RWPE2 (cell line): ENCODE measurements around the gene NCBP1.

ENCODE experiments used
- ATAC-seq: fragments of 200-7000 bp; cut with Tn5 transposase; 3 replicates; pipeline ENCODE4 v1.9.1; 2021; ENCODE audit warnings: low read depth
- DNase-seq: peaks from one replicate; pipeline ENCODE4 v3.0.0-alpha.2; 2020; ENCODE audit warnings: low spot score
- H3K27ac ChIP-seq: fragments of 450-650 bp; 2 replicates; pipeline ENCODE4 v1.5.1; 2017; ENCODE audit warnings: mild to moderate bottlenecking; ENCODE audit not compliant: poor library complexity, severe bottlenecking
- H3K27me3 ChIP-seq: fragments of 250-450 bp; sonication (Bioruptor Pico); 2 replicates; pipeline ENCODE4 v1.5.1; 2021; ENCODE audit warnings: mild to moderate bottlenecking, moderate library complexity; ENCODE audit not compliant: insufficient read depth, poor library complexity, severe bottlenecking
- H3K36me3 ChIP-seq: fragments of 250-450 bp; sonication (Bioruptor Pico); 2 replicates; pipeline ENCODE4 v1.5.1; 2020; ENCODE audit warnings: low read depth, mild to moderate bottlenecking, moderate library complexity
- H3K4me1 ChIP-seq: fragments of 250-450 bp; sonication (Bioruptor Pico); 2 replicates; pipeline ENCODE4 v1.5.1; 2021; ENCODE audit warnings: mild to moderate bottlenecking, moderate library complexity; ENCODE audit not compliant: insufficient read depth, poor library complexity, severe bottlenecking
- H3K4me3 ChIP-seq: fragments of 250-450 bp; sonication (Bioruptor Pico); 2 replicates; pipeline ENCODE4 v1.5.1; 2021; ENCODE audit warnings: mild to moderate bottlenecking, moderate library complexity; ENCODE audit not compliant: severe bottlenecking
- H3K9me3 ChIP-seq: fragments of 250-450 bp; sonication (Bioruptor Pico); 2 replicates; pipeline ENCODE4 v1.5.1; 2021; ENCODE audit warnings: mild to moderate bottlenecking, moderate library complexity; ENCODE audit not compliant: severe bottlenecking
- CTCF ChIP-seq: fragments of 450-650 bp; IDR thresholded peaks from one replicate; pipeline ENCODE4 v1.5.1; 2017; ENCODE audit warnings: mild to moderate bottlenecking, moderate library complexity; ENCODE audit not compliant: poor library complexity, severe bottlenecking

The NCBP1 gene

DNA sequence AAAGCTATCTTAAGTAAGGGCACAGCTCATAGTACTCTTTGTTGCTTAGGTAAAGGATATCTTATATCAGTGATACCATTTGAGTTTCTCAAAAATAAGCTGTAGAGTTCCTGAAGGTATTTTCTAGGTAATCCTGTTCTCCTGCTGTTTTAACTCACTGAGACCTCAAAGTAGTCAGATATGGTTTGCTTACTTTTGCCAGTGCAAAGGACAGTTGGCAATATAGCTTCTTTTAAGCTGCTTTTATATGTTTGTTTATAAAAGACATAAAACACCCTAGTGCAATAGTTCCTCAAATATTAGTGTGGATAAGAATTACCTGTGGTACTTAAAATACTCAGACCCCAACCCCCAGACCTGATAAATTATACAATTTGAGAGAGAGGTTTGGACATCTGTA, 12.1 kb downstream of the NCBP1 start:
- no peak for TF ChIP-seq CTCF
- no peak for DNase-seq
- H3K27me3 ChIP-seq, result no peaks in the 10 kb centered on the region
- no peak overlapping the region for H3K27ac ChIP-seq
- H3K4me1 ChIP-seq, result no peaks in the 10 kb centered on the region
- peaks cover 96% of the 10 kb centered on the region for H3K36me3 ChIP-seq
- no peak overlapping the region for H3K4me3 ChIP-seq
- ATAC-seq, result no peak
- no peaks in the 10 kb centered on the region for H3K9me3 ChIP-seq

GRCh38 chr9:97647996-97648395, 14.4 kb downstream of the NCBP1 start:
- no peak for DNase-seq
- Histone ChIP-seq H3K4me3 (no peak overlapping the region), H3K4me1 (no peaks in the 10 kb centered on the region), H3K36me3 (peaks cover 96% of the 10 kb centered on the region), H3K9me3 (no peaks in the 10 kb centered on the region), H3K27ac (no peak overlapping the region), H3K27me3 (no peaks in the 10 kb centered on the region)
- ATAC-seq, result no peak
- no peak for TF ChIP-seq CTCF

DNA sequence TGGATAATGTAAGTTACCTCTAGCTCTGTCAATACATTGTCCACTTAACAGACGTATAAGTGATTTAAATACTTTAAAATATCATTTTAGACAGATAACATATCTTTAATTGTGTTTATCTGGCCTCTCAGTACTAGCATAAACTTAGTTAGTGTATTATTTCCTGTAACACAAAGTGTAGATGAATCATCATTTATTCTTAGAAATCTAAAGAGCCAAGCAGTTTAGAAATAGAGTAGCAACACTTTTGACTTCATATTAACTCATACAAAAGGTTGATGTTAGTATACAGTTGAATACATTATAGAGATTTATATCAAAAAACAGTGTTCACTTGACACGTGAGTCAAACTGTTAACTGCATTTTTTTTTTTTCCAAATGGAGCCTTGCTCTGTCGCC, 18.0 kb downstream of the NCBP1 start:
- Histone ChIP-seq H3K27ac (no peak overlapping the region), H3K4me1 (no peaks in the 10 kb centered on the region), H3K9me3 (no peaks in the 10 kb centered on the region), H3K27me3 (no peaks in the 10 kb centered on the region), H3K36me3 (peaks cover 98% of the 10 kb centered on the region), H3K4me3 (no peak overlapping the region)
- ATAC-seq, result no peak
- no peak for DNase-seq
- TF ChIP-seq CTCF, result no peak

- DNase-seq (no peak), ATAC-seq (no peak)
- Histone ChIP-seq H3K27me3 (no peaks in the 10 kb centered on the region), H3K27ac (no peak overlapping the region), H3K4me3 (no peak overlapping the region), H3K36me3 (peaks cover 100% of the 10 kb centered on the region), H3K9me3 (no peaks in the 10 kb centered on the region), H3K4me1 (no peaks in the 10 kb centered on the region)
- TF ChIP-seq CTCF, result no peak
These were observed 25.1 kb downstream of the NCBP1 start for GRCh38 chr9:97658707-97659106.

DNA sequence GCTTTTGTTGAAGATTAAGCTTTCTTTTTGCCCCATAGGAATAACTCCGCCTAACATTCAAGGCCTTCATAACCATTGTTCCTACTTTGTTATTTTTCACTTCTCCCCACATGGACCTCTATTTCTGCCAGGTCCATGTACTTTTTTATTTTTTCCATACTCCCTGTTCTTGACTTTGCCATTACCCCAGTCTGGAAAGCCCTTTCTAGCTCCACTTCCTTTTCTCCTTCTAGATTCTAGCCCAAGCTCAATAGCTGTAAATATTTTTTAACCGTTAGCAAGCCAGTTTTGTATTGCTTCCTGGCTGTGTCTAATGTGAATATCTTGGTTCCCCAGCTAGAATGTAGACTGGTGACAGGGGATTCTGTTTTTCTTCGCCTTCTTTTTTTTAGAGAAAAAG, 26.1 kb downstream of the NCBP1 start:
- Histone ChIP-seq H3K27ac (no peak overlapping the region), H3K27me3 (no peaks in the 10 kb centered on the region), H3K9me3 (no peaks in the 10 kb centered on the region), H3K4me3 (no peak overlapping the region), H3K36me3 (peaks cover 100% of the 10 kb centered on the region), H3K4me1 (no peaks in the 10 kb centered on the region)
- no peak for TF ChIP-seq CTCF
- no peak for ATAC-seq
- no peak for DNase-seq
